Stomach (tissue), 9 donors: Measurements from ENCODE around the gene TRPV3. TPM values are rescaled to one million over a fixed set of nuclear protein-coding genes. Genes with fewer than 3 reads are reported as not detected.

ENCODE experiments used
- DNase-seq, 2 donors: peaks; one replicate each; pipeline versions ENCODE4 v3.0.0 to v3.0.0-alpha.2; 2013 to 2019
- H3K27ac ChIP-seq, 5 donors: fragments of 200-600 bp in 4 of 5; sonication (generic) in 4 of 5; one replicate each; pipeline ENCODE4 v1.5.1; 2013 to 2019; ENCODE audit warnings: mild to moderate bottlenecking in 1 of 5, moderate library complexity in 1 of 5
- H3K27me3 ChIP-seq, 3 donors: fragments of 200-600 bp; sonication (generic); one replicate each; pipeline ENCODE4 v1.5.1; 2017 to 2019; ENCODE audit warnings: mixed run types in 1 of 3
- H3K36me3 ChIP-seq, 4 donors: fragments of 200-600 bp; sonication (generic); 1 replicate in 3 of 4; 2 replicates in 1 of 4; pipeline ENCODE4 v1.5.1; 2016 to 2019
- H3K4me1 ChIP-seq, 4 donors: fragments of 200-600 bp; sonication (generic); one replicate each; pipeline ENCODE4 v1.5.1; 2016 to 2019
- H3K4me3 ChIP-seq, 4 donors: fragments of 200-600 bp; sonication (generic) in 3 of 4; one replicate each; pipeline ENCODE4 v1.5.1; 2016 to 2019; ENCODE audit warnings: mild to moderate bottlenecking in 1 of 4
- H3K9me3 ChIP-seq, 4 donors: fragments of 200-600 bp; sonication (generic); one replicate each; pipeline ENCODE4 v1.5.1; 2016 to 2019
- CTCF ChIP-seq, 7 experiments: fragments of 450-650 bp in 4 of 7; fragments of 200-600 bp in 3 of 7; sonication (generic) in 3 of 7; IDR thresholded peaks; one replicate each; pipeline ENCODE4 v1.5.1; 2016 to 2019; ENCODE audit warnings: antibody characterized with exemption in 7 of 7, control low read depth in 2 of 7, mild to moderate bottlenecking in 1 of 7
- EP300 ChIP-seq: sonication (generic); formaldehyde crosslinking; IDR thresholded peaks from one replicate; pipeline ENCODE4 v1.6.1; 2017; ENCODE audit warnings: antibody characterized with exemption
- POLR2A ChIP-seq, 4 donors: fragments of 450-650 bp; IDR thresholded peaks; one replicate each; pipeline ENCODE4 v1.6.1; 2016; ENCODE audit warnings: antibody characterized with exemption in 4 of 4, control low read depth in 2 of 4, mild to moderate bottlenecking in 1 of 4, moderate library complexity in 1 of 4
- POLR2AphosphoS5 ChIP-seq, 3 donors: sonication (generic); formaldehyde crosslinking; IDR thresholded peaks; one replicate each; pipeline ENCODE4 v1.6.1; 2016; ENCODE audit warnings: antibody characterized with exemption in 3 of 3
- WGBS, 5 donors: extraction: QIAGEN DNeasy Blood & Tissue Kit in 3 of 5; methylation state at CpG; one replicate each; pipeline versions ENCODE4 v1.1.5 to v1.1.7; 2013 to 2018; 5-methylcytosine and 5-hydroxymethylcytosine counted together
- intact Hi-C: fragments of 100-400 bp; cut with DNase I; formaldehyde crosslinking; loops from one replicate; pipeline ENCODE4 v1.15.1; 2023; ENCODE audit warnings: low total_unique reads
- polyA plus RNA-seq, 3 donors: library from polyadenylated mRNA; stranded (reverse); fragments of 200-250 nt; gene quantifications; one replicate each; pipeline ENCODE4 v1.2.3, GENCODE V29; 2013
- total RNA-seq, 5 donors: library from RNA; depleted of rRNA; stranded (reverse); fragments of >200 nt; gene quantifications; one replicate each; pipeline versions ENCODE4 v1.1.0 to v1.2.3, GENCODE V29; 2014 to 2016
- donor health status: healthy with polysubstance abuse.
- donor health status: Bipolar disorder and iron deficiency.
- donor health status: healthy.

TRPV3 gene
- total and polyA plus RNA-seq, 8 donors, result under 0.01 to 6.7 (median 0.33) TPM; not detected in 1

DNA sequence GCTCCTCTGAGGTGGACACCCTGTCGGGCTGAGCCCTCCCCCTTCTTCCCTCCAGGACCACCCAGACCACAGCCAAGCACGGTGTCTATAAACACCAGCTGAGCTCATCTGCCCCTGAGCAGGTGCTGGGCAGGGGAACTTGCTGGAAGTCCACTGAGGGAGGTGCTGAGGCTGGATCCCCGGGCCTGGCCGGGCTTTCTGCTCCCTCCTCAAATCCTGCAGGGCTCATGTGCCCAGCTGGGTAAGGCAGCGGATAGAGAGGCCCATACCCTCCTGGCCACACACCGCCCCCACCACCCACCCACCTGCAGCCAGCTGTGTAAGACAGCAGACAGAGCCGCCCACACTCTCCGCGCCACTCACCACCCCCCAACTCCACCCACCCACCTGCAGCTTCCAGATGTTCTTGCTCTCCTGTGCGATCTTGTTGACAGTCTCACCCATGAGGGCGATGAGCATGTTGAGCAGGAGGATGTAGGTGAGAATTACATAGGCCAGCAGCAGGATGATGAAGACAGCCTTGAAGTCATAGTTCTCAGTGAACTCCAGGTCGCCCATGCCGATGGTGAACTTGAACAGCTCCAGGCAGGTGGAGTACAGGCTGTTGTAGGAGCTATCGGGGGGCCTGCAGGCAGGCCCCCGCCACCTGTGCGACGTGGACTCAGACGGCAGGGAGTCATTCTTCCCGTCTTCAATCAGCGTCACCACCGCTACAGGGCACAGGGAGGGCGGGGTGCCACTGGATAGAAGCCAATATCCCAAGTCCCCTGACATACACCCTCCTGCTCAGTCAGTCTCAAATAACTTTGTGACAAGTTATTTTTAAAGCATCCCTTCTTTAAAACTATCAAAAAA, 15.9 kb upstream of the TRPV3 start:
- 87 to 93% (median 90%) methylated on average over 18 to 22 of the region's 22 CpGs for WGBS, 5 donors
- intact Hi-C loops, result no loop called here
- DNase-seq, result no peak
- no peaks in the 10 kb centered on the region for H3K9me3 ChIP-seq
- no peak overlapping the region for H3K27ac ChIP-seq
- no peak overlapping the region for H3K4me3 ChIP-seq
- TF ChIP-seq CTCF (IDR thresholded peaks at IDR 0.05) (no peak), EP300 (no peak), POLR2A (IDR thresholded peaks at IDR 0.05) (no peak), POLR2AphosphoS5 (IDR thresholded peaks at IDR 0.05) (no peak)
- no peaks in the 10 kb centered on the region for H3K4me1 ChIP-seq
- H3K27me3 ChIP-seq, result no peaks in the 10 kb centered on the region
- peaks cover 8 to 76% (median 74%) of the 10 kb centered on the region in 4 donors for H3K36me3 ChIP-seq

GRCh38 chr17:3572231-3572630, 14.6 kb upstream of the TRPV3 start:
- Histone ChIP-seq H3K4me3 (no peak overlapping the region), H3K4me1 (no peaks in the 10 kb centered on the region), H3K27ac (no peak overlapping the region), H3K9me3 (no peaks in the 10 kb centered on the region), H3K27me3 (no peaks in the 10 kb centered on the region), H3K36me3 (peaks cover 8 to 78% (median 67%) of the 10 kb centered on the region in 4 donors)
- intact Hi-C loops, result no loop called here
- DNase-seq, result no peak
- TF ChIP-seq POLR2AphosphoS5 (IDR thresholded peaks at IDR 0.05) (no peak), POLR2A (IDR thresholded peaks at IDR 0.05) (no peak), EP300 (no peak), CTCF (IDR thresholded peaks at IDR 0.05) (no peak)
- WGBS, 5 donors, result 95 to 100% (median 99%) methylated on average over 2 to 7 of the region's 7 CpGs

DNA sequence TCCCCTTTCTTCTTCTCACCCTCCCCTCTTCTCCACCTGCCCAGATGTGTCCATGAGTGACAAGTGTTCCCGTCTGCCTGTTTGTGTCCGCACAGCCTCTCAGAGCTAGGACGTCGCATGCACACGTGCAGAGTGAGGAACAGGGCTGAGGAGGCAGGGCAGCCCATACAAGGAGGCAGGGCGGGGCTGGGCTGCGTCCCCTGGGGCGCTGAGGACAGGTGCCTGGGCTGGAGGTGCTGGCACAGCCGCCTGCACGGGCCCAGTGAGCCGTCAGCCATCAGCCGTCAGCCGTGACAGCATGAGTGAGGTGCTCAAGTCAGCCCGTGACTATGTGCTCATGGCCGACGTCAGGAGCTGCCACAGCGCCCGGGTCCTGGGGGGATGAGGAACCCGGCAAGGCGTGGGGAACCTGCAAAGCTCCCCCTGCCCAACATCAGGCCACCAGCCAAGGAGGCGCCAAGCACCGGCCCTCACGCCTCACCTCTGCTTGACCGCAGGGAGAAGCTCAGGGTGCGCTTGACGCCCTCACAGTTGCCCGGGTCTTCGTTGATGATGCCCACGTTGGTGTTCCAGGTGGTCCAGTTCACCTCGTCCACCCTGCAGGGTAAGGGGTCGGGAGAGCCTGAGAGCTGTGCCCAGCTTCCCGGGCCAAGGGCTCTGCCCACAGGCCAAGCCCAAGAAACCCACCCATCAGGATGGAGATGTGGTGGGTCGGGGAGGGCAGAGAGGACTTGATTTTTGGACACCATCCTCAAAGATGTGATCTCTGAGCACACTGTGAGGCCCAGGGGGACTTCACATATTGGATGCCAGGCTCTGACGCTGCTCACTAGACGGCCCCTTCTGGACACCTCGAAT, 13.7 kb upstream of the TRPV3 start:
- 93 to 97% (median 96%) methylated on average over 28 to 36 of the region's 36 CpGs for WGBS, 5 donors
- TF ChIP-seq EP300 (no peak), POLR2A (IDR thresholded peaks at IDR 0.05) (no peak)

GRCh38 chr17:3569534-3570137, 12.0 kb upstream of the TRPV3 start:
- no peak overlapping the region for H3K27ac ChIP-seq
- H3K36me3 ChIP-seq, result peaks cover 12 to 84% (median 76%) of the 10 kb centered on the region in 4 donors
- H3K4me1 ChIP-seq, result no peaks in the 10 kb centered on the region
- H3K4me3 ChIP-seq, result no peak overlapping the region
- no peak for DNase-seq
- intact Hi-C loops, result no loop called here
- H3K27me3 ChIP-seq, result no peaks in the 10 kb centered on the region
- WGBS, 5 donors, result 86 to 95% (median 92%) methylated on average over 9 of the region's 9 CpGs
- H3K9me3 ChIP-seq, result no peaks in the 10 kb centered on the region
- TF ChIP-seq CTCF (IDR thresholded peaks at IDR 0.05) (no peak), POLR2AphosphoS5 (IDR thresholded peaks at IDR 0.05) (no peak), POLR2A (IDR thresholded peaks at IDR 0.05) (no peak), EP300 (no peak)

More for the DNA sequence above, 13.7 kb upstream of the TRPV3 start:
- Histone ChIP-seq H3K9me3 (no peaks in the 10 kb centered on the region), H3K4me1 (no peaks in the 10 kb centered on the region), H3K27me3 (no peaks in the 10 kb centered on the region), H3K27ac (no peak overlapping the region), H3K36me3 (peaks cover 8 to 80% (median 68%) of the 10 kb centered on the region in 4 donors), H3K4me3 (no peak overlapping the region)
- DNase-seq, result no peak
- intact Hi-C loops, result no loop called here
